KMS-11 (cell line): ENCODE measurements around the gene ST3GAL5.

ENCODE experiments used
- H2AFZ ChIP-seq: fragments of 200-600 bp; sonication (generic); 2 replicates; pipeline ENCODE4 v1.6.1; 2016; ENCODE audit warnings: antibody characterized with exemption, mixed run types, low read depth
- H3K27ac ChIP-seq: fragments of 200-600 bp; sonication (generic); 2 replicates; pipeline ENCODE4 v1.6.1; 2016; ENCODE audit warnings: mild to moderate bottlenecking, mixed run types
- H3K27me3 ChIP-seq: fragments of 200-600 bp; sonication (generic); 2 replicates; pipeline ENCODE4 v1.6.1; 2017; ENCODE audit warnings: mild to moderate bottlenecking, low read depth, mixed run types, moderate library complexity; ENCODE audit not compliant: insufficient read depth
- H3K36me3 ChIP-seq: fragments of 200-600 bp; sonication (generic); 2 replicates; pipeline ENCODE4 v1.6.1; 2017; ENCODE audit warnings: mild to moderate bottlenecking, mixed run types; ENCODE audit not compliant: insufficient read depth
- H3K4me1 ChIP-seq: fragments of 200-600 bp; sonication (generic); 2 replicates; pipeline ENCODE4 v1.6.1; 2016; ENCODE audit warnings: mild to moderate bottlenecking, low read depth, mixed run types; ENCODE audit not compliant: poor library complexity, severe bottlenecking
- H3K4me2 ChIP-seq: fragments of 200-600 bp; sonication (generic); 2 replicates; pipeline ENCODE4 v1.7.0; 2016; ENCODE audit warnings: mild to moderate bottlenecking, mixed run types
- H3K4me3 ChIP-seq: fragments of 200-600 bp; sonication (generic); IDR thresholded peaks from 2 replicates; pipeline ENCODE4 v1.6.1; 2017; ENCODE audit warnings: low read depth, low read length, mixed read lengths; ENCODE audit not compliant: insufficient read depth
- H3K79me2 ChIP-seq: fragments of 200-600 bp; sonication (generic); 2 replicates; pipeline ENCODE4 v1.6.1; 2016; ENCODE audit warnings: low read depth, mixed run types; ENCODE audit not compliant: insufficient read depth
- H3K9ac ChIP-seq: fragments of 200-600 bp; sonication (generic); 2 replicates; pipeline ENCODE4 v1.6.1; 2016; ENCODE audit warnings: mild to moderate bottlenecking, mixed run types
- H4K20me1 ChIP-seq: fragments of 200-600 bp; sonication (generic); 2 replicates; pipeline ENCODE4 v1.6.1; 2016; ENCODE audit warnings: mild to moderate bottlenecking, mixed run types; ENCODE audit not compliant: insufficient read depth
- TF ChIP-seq, protein P1 (sequence below): fragments of 200-600 bp; sonication (generic); conservative IDR thresholded peaks from 2 replicates; pipeline ENCODE4 v1.6.1; 2017; ENCODE audit warnings: low read depth, mild to moderate bottlenecking, antibody characterized with exemption, low read length, moderate library complexity, mixed read lengths

Gene ST3GAL5

DNA sequence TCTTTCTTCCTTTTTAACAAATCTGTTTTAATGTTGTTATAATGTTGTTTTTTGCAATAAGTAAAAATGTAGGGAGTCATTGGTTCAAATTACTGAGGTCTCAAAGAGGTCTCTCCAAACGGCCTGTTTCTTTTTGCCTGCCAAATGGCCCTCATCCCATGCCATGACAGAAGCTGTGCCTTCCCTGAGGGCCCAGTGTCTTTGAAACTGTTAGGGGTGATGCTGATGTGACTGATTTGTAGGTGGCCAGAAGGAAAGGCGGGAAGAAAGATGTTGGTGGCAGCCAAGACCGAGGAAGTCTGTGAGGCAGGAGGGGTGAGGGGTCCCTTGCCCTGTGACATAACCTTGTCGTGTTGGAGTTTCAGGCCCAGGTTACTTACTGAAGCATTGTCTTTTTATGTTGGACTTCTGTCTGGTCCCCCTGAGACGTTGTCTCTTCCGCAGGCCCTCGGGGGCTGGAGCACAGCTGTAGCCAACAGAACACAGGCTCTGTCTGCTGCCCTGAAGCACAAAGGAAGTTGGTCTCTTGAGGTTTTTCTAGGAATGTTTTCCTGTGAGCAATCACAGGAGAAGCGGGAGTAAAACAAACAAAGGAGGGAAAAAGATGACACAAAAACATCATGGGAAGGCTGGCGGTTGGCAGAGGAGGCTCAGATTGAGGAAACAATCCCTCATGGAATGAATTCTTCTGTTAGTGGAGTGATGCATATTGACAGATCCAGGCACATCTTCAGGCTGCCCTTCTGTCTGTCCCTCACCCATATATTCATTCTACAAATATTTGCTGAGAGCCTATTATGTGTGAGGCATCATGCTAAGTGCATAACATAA is 4.9 kb upstream of the ST3GAL5 start:
- no peak overlapping the region for H3K4me2 ChIP-seq
- no peaks in the 10 kb centered on the region; the same call in 1 of the 2 replicates for H3K79me2 ChIP-seq
- no peak overlapping the region for H3K9ac ChIP-seq
- H4K20me1 ChIP-seq, result no peaks in the 10 kb centered on the region
- TF ChIP-seq, protein P1, sequence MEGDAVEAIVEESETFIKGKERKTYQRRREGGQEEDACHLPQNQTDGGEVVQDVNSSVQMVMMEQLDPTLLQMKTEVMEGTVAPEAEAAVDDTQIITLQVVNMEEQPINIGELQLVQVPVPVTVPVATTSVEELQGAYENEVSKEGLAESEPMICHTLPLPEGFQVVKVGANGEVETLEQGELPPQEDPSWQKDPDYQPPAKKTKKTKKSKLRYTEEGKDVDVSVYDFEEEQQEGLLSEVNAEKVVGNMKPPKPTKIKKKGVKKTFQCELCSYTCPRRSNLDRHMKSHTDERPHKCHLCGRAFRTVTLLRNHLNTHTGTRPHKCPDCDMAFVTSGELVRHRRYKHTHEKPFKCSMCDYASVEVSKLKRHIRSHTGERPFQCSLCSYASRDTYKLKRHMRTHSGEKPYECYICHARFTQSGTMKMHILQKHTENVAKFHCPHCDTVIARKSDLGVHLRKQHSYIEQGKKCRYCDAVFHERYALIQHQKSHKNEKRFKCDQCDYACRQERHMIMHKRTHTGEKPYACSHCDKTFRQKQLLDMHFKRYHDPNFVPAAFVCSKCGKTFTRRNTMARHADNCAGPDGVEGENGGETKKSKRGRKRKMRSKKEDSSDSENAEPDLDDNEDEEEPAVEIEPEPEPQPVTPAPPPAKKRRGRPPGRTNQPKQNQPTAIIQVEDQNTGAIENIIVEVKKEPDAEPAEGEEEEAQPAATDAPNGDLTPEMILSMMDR, result no peak
- H2AFZ ChIP-seq, result no peak overlapping the region
- no peaks in the 10 kb centered on the region for H3K27me3 ChIP-seq
- H3K4me1 ChIP-seq, result peaks cover 32% of the 10 kb centered on the region
- H3K4me3 ChIP-seq, result no peak overlapping the region
- no peak overlapping the region for H3K27ac ChIP-seq
- H3K36me3 ChIP-seq, result no peaks in the 10 kb centered on the region

DNA sequence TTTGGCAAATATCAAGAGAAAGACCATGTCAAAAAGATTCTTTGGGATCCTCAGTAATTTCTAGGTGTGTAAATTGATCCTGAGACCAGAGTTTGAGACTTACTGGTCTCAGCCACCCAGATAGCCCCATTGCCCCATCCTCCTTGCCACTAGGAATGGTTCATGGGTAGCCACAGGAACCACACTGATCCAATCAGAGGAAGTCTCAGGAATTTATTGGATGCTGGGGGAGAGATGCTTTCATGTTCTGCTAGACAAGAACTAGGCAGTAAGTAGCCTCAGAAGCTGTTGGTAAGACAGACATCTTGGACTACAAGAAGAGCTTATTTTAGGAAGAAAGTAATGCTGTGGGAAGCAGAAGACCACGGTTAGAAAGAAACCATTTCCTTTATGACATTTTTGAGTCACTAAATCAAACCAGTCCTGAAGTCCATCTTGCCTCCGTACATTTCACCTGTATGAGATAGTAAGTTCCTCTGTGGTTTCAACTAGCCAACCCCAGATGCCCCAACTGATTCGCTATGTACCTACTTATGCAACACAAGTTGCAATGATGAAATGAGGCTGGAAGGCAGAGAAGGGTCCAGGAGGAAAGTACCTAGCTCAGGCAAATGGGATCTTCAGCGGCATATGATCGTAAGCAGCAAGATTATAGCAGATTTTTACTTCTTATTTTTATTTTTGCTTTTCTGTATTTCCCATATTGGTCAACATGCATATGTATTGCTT is 3.6 kb upstream of the ST3GAL5 start:
- no peak overlapping the region for H3K4me3 ChIP-seq
- H3K27ac ChIP-seq, result no peak overlapping the region
- H2AFZ ChIP-seq, result no peak overlapping the region
- H4K20me1 ChIP-seq, result no peaks in the 10 kb centered on the region
- H3K79me2 ChIP-seq, result peaks cover 6% of the 10 kb centered on the region; the same call in 1 of the 2 replicates
- no peaks in the 10 kb centered on the region for H3K36me3 ChIP-seq
- TF ChIP-seq, protein P1, result no peak
- no peaks in the 10 kb centered on the region for H3K27me3 ChIP-seq
- no peak overlapping the region for H3K9ac ChIP-seq
- peaks cover 22% of the 10 kb centered on the region for H3K4me1 ChIP-seq
- H3K4me2 ChIP-seq, result no peak overlapping the region

DNA sequence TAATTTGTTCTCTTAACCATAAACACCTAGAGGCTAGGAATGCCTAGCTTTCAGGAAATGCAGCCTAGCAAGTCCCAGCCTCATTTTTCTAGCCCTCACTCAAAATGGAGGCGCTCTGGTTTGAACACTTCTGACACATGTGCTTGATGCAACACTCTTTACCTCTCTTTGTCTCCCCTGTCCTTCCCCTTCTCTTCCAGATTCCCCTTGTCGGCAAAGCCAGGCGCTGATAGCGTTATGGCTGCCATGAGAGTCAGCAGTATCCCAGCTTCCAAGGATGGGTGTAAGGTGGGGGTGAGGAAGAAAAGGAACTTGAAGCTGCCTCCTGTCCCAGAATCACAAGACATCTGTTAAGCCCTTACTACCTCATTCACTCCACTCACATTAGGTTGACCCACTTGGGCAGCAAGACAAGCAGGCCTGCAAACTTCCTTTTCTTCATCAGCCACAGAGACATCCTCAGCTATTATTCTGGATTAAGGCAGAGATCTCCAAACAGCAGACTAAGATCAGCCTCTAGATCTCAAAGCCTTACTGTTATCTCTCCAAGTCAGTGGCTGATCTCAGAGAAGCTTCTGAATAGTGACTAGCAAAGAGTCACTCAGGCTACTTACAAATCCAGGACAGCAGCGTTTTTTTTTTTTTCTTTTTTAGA is 1.9 kb upstream of the ST3GAL5 start:
- Histone ChIP-seq H3K4me3 (no peak overlapping the region), H2AFZ (no peak overlapping the region), H3K4me2 (peak overlapping the region; percentile 79; the same call in 1 of the 2 replicates), H3K36me3 (no peaks in the 10 kb centered on the region), H3K9ac (no peak overlapping the region), H3K27me3 (no peaks in the 10 kb centered on the region), H3K79me2 (peaks cover 23% of the 10 kb centered on the region), H3K27ac (no peak overlapping the region), H4K20me1 (no peaks in the 10 kb centered on the region), H3K4me1 (peaks cover 37% of the 10 kb centered on the region)
- TF ChIP-seq, protein P1, result no peak

DNA sequence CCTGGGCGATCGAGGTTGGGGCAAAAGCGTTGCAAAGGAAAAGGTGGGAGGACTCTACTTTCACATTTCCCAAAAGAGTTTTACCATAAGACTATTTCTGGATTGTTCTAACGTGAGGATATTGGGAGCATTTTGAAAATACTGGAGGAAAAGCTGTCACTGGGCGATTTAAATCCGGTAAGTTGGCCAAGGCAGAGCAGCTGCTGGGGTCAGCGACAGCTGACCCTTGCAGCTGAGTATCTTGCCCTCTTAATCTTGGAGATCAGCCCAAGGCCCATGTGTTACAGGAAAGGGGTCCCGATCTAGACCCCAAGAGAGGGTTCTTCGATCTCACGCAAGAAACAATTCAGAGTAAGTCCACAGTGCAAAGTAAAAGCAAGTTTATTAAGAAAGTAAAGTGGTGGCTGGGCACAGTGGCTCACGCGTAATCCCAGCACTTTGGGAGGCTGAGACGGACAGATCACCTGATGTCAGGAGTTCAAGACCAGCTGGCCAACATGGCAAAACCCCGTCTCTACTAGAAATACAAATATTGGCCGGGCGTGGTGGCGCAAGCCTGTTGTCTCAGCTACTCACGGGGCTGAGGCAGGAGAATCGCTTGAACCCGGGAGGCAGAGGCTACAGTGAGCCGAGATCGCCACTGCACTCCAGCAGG is 964 bp upstream of the ST3GAL5 start:
- no peaks in the 10 kb centered on the region for H4K20me1 ChIP-seq
- no peaks in the 10 kb centered on the region for H3K36me3 ChIP-seq
- peak overlapping the region; percentile 61 for H3K27ac ChIP-seq
- peak overlapping the region; percentile 90 for H3K4me3 ChIP-seq
- peak overlapping the region; percentile 77 for H3K9ac ChIP-seq
- no peaks in the 10 kb centered on the region for H3K27me3 ChIP-seq
- TF ChIP-seq, protein P1, result no peak
- peaks cover 32% of the 10 kb centered on the region for H3K79me2 ChIP-seq
- peaks cover 42% of the 10 kb centered on the region for H3K4me1 ChIP-seq
- H2AFZ ChIP-seq, result peak overlapping the region; percentile 99
- peak overlapping the region; percentile 79 for H3K4me2 ChIP-seq
